NCI-H345 (cell line): ENCODE results near the gene COL9A1.

ENCODE experiments used
- DNase-seq: peaks from one replicate; lab custom pipeline; 2025; lab: John Stamatoyannopoulos, UW

COL9A1 gene

GRCh38 chr6:70286905-70287304 lies 16.0 kb downstream of the COL9A1 start:
- DNase-seq: no peak

- DNase-seq: no peak
Observed at GRCh38 chr6:70285201-70285600, 17.7 kb downstream of the COL9A1 start.

- no peak for DNase-seq
Observed at GRCh38 chr6:70282919-70283461, 19.9 kb downstream of the COL9A1 start.

- DNase-seq: no peak
Observed at GRCh38 chr6:70282312-70282918, 20.5 kb downstream of the COL9A1 start.

- no peak for DNase-seq
Observed at GRCh38 chr6:70281923-70282311, 21.0 kb downstream of the COL9A1 start.

- DNase-seq: peak; percentile 96
Observed at GRCh38 chr6:70280400-70280853, 22.5 kb downstream of the COL9A1 start.

- DNase-seq: no peak
Observed at GRCh38 chr6:70277470-70277869, 25.4 kb downstream of the COL9A1 start.

- DNase-seq: no peak
Observed at GRCh38 chr6:70274338-70274737, 28.5 kb downstream of the COL9A1 start.

- no peak for DNase-seq
Observed at GRCh38 chr6:70272071-70272470, 30.8 kb downstream of the COL9A1 start.

- DNase-seq: no peak
Observed at GRCh38 chr6:70270287-70271005, 32.4 kb downstream of the COL9A1 start.

- no peak for DNase-seq
Observed at GRCh38 chr6:70266142-70266541, 36.7 kb downstream of the COL9A1 start.

- DNase-seq: no peak
Observed at GRCh38 chr6:70264306-70264705, 38.6 kb downstream of the COL9A1 start.

- DNase-seq: no peak
Observed at GRCh38 chr6:70258483-70258882, 44.4 kb downstream of the COL9A1 start.

GRCh38 chr6:70257768-70258273 lies 45.1 kb downstream of the COL9A1 start:
- DNase-seq: no peak

GRCh38 chr6:70254784-70255183 lies 48.1 kb downstream of the COL9A1 start:
- DNase-seq: no peak

GRCh38 chr6:70253923-70254322 lies 49.0 kb downstream of the COL9A1 start:
- no peak for DNase-seq

- no peak for DNase-seq
Observed at GRCh38 chr6:70252604-70253003, 50.3 kb downstream of the COL9A1 start.

- no peak for DNase-seq
Observed at GRCh38 chr6:70246118-70246517, 56.8 kb downstream of the COL9A1 start.

- DNase-seq: peak; percentile 18
Observed at GRCh38 chr6:70241991-70242420, 60.9 kb downstream of the COL9A1 start.

GRCh38 chr6:70241031-70241430 lies 61.9 kb downstream of the COL9A1 start:
- peak; percentile 73 for DNase-seq

- no peak for DNase-seq
Observed at GRCh38 chr6:70236343-70236742, 66.5 kb downstream of the COL9A1 start.

- no peak for DNase-seq
Observed at GRCh38 chr6:70234561-70235236, 68.2 kb downstream of the COL9A1 start.

GRCh38 chr6:70231311-70231710 lies 71.6 kb downstream of the COL9A1 start:
- DNase-seq: no peak
